DMS 273 treated with DMSO at 0.1 percent for 48 hours (cell line): ENCODE results near the gene PRKACA.
"Not testable (repeated sequence)": the region's sequence is repeated elsewhere in the genome, so short reads cannot be mapped to it uniquely, and the experiment has no call there.

Source experiments
- DNase-seq: peaks from one replicate; lab custom pipeline; 2025; lab: John Stamatoyannopoulos, UW

The PRKACA gene

GRCh38 chr19:14048443-14049153 lies 69.0 kb downstream of the PRKACA start:
- no peak for DNase-seq

GRCh38 chr19:14047866-14048265 lies 69.7 kb downstream of the PRKACA start:
- not testable (repeated sequence) for DNase-seq

GRCh38 chr19:14042659-14043608 lies 74.6 kb downstream of the PRKACA start:
- DNase-seq, result not testable (repeated sequence)
